Measurements from ENCODE around the gene TRIM47.

- TF ChIP-seq CTCF (IDR thresholded peaks at IDR 0.05) (no peak), ZFX (IDR thresholded peaks at IDR 0.05; ENCODE audit: borderline replicate concordance) (no peak)
Measured at GRCh38 chr17:75854101-75854748, 24.2 kb downstream of the TRIM47 start.
